GM21825 (cell line): ENCODE measurements around the gene RNF225.
"Not testable (repeated sequence)": the region's sequence is repeated elsewhere in the genome, so short reads cannot be mapped to it uniquely, and the experiment has no call there.

ENCODE experiments used
- ATAC-seq: cut with Tn5 transposase; IDR thresholded peaks from one replicate; pipeline ENCODE4 v1.9.1; 2021; ENCODE audit warnings: mild to moderate bottlenecking, moderate library complexity; ENCODE audit not compliant: unreplicated experiment

RNF225 gene

GRCh38 chr19:58395220-58395978 lies at the start of gene RNF225:
Gene RNF225 (plus strand): TSS chr19:58395656. CDS start chr19:58396090, 434 bp downstream.
- no peak for ATAC-seq

GRCh38 chr19:58346961-58347929 lies 48.2 kb upstream of the RNF225 start:
- peak; percentile 81 for ATAC-seq

GRCh38 chr19:58348080-58348479 lies 47.4 kb upstream of the RNF225 start:
- not testable (repeated sequence) for ATAC-seq

GRCh38 chr19:58349590-58349989 lies 45.9 kb upstream of the RNF225 start:
- no peak for ATAC-seq

- ATAC-seq, result no peak
Measured at GRCh38 chr19:58350001-58350861, 45.2 kb upstream of the RNF225 start.

- no peak for ATAC-seq
Measured at GRCh38 chr19:58350871-58351557, 44.4 kb upstream of the RNF225 start.

- ATAC-seq, result no peak
Measured at GRCh38 chr19:58351558-58351878, 43.9 kb upstream of the RNF225 start.

- ATAC-seq, result no peak
Measured at GRCh38 chr19:58351990-58352755, 43.3 kb upstream of the RNF225 start.

GRCh38 chr19:58352760-58353671 lies 42.4 kb upstream of the RNF225 start, which contains the start of gene A1BG:
Gene A1BG (minus strand): TSS chr19:58353492. CDS start chr19:58353437, 55 bp downstream.
- ATAC-seq, result no peak

- ATAC-seq, result no peak
Measured at GRCh38 chr19:58353717-58354477, 41.6 kb upstream of the RNF225 start.

GRCh38 chr19:58354478-58355030 lies 40.9 kb upstream of the RNF225 start:
- ATAC-seq, result no peak

GRCh38 chr19:58355215-58355796 lies 40.1 kb upstream of the RNF225 start:
- no peak for ATAC-seq

- no peak for ATAC-seq
Measured at GRCh38 chr19:58355908-58356765, 39.3 kb upstream of the RNF225 start.

- ATAC-seq, result no peak
Measured at GRCh38 chr19:58356766-58357480, 38.5 kb upstream of the RNF225 start.

- ATAC-seq, result no peak
Measured at GRCh38 chr19:58357481-58358145, 37.8 kb upstream of the RNF225 start.
